GM21367 (cell line): Measurements from ENCODE around the gene MRPL14.

Experiments
- ATAC-seq: cut with Tn5 transposase; IDR thresholded peaks from one replicate; pipeline ENCODE4 v1.9.1; 2021; ENCODE audit not compliant: unreplicated experiment

MRPL14 gene

DNA sequence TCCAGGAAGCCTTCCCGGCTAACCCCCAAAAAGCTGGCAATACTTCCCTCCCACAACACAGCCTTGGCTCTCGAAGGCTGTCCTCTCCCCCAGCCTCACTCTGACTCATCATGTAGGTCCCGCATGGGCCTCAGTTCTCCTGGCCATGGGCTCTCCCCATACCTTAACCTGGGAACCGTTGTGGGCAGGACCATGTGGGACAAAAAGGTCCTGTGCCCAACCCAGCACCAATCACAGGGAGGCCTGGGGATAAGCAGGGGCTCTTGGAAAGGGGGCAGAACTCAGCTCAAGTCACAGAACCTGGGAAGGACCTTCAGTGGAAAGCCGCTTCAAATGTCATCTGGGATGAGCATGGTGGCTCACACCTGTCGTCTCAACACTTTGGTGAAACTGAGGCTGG lies 45.5 kb downstream of the MRPL14 start:
- no peak for ATAC-seq

DNA sequence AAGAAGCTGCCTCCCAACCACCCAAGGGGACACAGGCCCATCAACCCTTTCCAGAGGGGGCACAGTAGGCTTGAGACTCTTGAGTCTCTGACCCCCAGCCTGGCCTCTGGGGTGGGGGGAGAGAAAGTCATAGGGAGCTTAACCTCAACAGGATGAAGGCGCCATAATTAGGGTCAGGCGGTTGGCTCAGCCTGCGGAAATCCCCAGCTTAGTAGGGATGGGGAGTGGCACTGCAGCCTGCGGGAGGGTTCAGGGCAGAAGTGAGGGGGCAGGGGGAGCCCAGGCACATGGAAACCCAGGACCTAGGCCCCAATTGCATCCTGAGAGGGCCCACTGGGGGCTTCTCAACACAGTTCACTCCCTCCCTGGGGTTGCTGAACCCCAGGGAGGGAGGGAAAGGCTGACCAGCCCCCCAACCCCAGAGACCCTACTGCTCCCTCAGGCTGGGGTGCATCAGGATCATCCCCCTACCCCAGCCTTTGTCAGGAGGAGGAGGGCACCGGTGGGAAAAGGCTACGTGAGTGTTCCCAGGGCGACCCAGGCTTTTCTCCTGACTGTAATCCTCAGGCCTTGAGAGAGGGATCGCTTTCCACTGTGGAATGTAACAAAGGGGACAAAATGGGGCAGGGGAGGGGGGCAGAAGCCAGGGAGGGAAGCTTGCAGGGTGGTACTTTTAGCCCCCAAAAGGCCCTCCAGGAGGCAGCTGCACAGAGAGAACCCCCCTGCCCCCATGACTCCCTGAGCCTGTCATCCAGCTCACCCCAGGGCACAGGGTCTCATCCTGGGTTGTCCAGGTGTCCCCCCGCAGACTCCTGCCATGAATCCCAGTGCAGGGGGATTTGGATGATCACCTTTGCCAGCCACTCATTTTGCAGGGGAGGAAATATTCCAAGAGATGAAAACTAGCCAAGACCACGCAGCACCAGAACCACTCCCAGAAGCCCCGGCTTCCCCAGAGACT lies 46.4 kb downstream of the MRPL14 start:
- no peak for ATAC-seq

DNA sequence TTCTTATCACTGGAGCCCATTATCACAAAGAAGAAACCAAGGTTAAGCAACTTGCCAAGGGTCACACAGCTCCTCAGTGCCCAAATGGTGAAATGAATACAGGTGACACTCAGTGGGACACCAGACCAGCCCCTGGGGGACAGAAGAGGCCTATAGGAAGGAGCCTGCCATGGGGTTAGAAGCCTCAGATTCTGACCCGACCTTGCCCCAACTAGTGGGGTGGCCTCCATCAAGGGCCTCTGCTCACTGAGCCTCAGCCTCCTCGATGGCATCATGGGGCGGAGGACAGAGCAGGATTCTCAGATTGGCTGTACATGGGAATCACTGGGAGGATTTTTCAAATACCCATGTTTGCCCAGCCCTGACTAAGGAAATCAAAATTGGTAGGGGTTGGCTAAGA lies 47.6 kb downstream of the MRPL14 start:
- ATAC-seq = no peak

GRCh38 chr6:44078827-44079671 lies 48.2 kb downstream of the MRPL14 start:
- ATAC-seq = no peak

DNA sequence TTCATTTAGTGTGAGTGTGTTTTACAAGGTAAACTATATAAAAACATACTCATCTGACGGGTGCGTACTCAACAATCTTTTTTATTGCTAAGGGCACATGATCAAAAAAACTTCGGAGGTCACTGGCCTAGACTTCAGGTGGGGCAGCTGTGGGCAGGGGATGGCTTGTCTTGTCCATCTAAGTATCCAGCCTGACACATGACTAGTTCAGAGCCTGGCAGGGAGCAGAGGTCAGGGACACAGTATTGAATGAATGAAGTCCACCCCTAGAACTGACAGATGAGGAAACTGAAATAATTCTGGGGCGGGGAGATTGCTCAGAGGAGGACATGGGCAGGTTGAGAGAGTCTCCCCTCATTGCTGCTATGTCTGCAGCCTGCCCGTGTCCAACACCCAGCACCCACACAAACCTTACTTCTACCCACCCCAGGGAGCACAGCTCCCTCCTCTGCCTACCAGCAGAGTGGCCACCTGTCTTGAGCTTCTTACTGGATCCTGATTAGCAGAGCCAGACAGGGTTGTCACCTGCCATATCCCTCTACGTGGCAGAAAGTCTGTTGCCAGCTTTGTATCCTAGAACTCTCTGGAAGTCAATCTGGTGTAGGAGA lies 48.9 kb downstream of the MRPL14 start:
- ATAC-seq = no peak

GRCh38 chr6:44077214-44077946 lies 49.9 kb downstream of the MRPL14 start:
- ATAC-seq = no peak

DNA sequence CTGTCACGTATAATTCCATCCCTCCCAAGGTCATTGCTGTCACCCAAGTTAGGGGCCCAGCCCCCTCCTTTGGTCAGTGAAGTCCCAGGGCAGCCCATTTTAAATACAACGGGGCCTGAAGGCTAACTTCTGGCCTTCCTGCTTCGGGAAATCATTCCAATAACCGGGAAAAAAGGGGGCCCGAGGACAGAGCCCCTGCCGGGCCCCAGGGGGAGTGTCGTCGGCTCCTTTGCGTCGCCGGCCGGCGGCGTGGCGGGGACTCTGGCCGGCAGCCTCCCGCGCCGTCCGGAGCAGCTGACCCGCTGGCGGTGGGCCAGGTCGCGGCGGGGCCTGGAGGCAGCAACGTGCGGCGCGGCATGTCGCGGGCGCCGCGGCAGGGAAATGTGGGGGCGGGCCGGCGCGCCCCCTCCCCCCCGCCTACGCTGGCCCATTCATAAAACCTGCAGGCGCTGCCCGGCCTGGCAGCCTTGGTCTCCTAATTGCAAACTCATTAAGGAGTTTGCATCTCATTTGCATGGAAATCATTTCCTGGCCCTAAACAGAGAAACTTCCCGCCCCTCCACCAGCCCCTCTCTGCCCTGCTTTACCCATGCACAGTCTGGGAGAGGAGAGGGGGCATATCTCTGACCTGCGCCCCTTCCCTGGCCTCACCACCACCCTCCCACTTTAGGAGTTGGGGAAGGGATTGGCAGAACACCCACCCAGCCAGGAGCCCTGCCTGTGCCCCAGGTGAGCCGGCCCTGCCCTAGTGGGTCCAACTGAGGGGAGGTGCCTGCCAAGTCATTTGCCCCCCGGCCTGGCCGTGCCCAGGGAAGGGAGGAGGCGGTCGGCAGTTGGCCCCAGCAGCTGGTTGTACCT lies 50.7 kb downstream of the MRPL14 start:
- ATAC-seq = no peak

GRCh38 chr6:44075647-44076355 lies 51.5 kb downstream of the MRPL14 start:
- ATAC-seq = no peak

DNA sequence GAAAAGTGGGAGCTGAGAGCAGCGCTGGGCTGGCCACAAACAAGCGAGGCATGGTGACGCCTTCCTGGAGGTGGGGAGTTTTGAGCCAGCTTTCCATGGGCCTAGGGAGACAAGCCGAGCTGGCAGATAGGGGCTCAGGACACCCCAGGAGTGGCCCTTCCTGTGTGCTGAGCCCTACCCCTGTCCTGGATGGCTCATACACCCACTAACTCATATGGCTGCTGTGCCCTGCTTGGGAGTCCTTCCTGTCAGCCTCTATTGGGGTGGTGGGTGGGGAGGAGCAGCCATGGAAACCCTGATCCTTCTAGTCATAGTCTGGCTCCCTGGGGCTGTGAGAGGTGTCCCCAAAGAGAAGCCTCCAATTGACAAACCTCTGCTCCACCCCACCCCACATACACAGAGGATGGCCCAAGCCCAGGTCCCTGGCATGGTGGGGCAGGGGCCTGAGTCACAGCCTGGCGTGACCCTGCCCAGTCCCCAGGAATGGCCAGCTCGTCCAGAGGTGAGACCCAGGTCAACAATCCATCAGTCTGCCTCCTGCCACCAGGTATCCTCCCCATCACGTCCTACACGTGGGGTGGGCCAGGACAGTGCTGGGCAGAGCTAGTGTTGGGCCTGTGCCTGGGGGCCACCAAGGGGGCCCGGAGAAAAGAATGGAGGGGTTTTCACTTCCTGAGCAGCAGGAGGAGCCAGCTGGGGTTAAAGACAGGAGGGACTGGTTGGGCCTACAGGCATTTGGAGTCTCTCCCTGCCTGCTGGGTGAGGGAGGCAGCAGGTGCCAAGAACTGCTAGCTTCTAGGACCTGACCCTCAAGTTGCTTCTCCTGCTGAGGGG lies 52.2 kb downstream of the MRPL14 start:
- no peak for ATAC-seq

GRCh38 chr6:44074439-44074812 lies 52.8 kb downstream of the MRPL14 start:
- no peak for ATAC-seq

GRCh38 chr6:44073612-44074438 lies 53.4 kb downstream of the MRPL14 start:
- ATAC-seq = no peak

DNA sequence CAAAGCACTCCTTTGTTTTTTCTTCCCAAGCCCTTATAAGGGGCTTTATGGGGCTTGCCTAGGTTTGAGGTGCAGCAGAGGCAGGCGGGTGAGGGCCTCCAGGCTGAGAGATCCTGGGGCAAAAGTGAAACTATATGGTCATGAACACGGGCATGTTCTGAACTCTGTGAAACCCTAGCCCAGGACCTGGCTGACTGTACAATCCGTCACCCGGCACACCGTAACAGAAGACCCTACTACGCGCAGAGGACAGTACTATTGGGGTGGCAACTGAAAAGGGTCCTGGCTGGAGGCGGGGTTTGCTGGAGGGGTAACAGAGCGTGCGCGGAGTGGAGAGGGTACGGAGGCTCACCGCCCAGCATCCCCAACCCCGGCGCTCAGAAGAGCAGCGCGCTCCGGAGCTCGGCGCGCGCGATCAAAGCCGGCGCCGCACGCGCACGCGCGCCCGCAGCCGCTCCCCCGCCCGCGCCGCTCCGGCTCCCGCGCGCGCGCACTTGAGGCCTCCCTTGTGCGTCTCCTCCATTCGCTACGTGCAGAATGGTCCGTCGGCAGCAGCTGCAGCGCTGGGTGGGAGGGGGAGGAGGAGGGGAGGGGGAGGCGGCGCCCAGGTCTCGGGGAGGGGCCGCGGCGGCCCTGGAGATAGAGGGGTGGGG lies 54.2 kb downstream of the MRPL14 start:
- peak; percentile 33 for ATAC-seq

GRCh38 chr6:44072452-44072958 lies 54.7 kb downstream of the MRPL14 start:
- no peak for ATAC-seq

DNA sequence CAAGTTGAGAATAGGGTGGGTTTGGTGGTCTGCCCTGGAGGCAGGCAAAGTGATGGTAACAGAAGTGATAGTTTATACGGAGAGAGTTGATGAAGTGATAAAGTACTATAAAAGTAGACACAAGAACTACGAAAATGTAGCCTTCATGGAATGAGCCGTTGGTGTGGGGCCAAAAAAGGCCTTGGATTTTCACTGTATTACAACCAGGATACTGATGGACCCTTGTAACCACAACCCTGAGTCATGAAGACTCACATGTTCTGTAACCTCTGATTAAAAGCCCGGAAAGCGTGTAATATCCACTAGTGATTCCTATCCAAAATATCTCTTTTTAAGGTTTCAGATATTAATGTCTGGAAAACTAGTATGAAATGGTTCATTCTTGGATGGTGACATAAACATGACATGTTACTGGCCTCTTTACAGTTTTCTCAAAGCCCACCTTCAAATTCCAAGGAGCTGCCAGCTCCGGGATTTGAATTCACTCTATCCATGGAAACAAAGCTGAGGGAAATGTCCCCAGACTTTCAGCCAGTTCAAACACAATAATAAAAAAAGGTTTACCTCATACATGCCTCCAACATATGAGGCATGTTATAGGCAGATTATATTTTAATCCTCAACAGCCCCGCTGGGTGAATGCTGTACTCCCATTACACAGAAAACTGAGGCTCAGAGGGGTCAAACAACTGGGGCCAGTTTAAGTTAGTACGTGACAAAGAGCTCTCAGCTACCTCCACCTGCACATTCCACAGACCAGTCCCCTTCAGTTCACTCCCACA lies 55.4 kb downstream of the MRPL14 start:
- no peak for ATAC-seq

- ATAC-seq = no peak
Observed at GRCh38 chr6:44068607-44069296, 58.5 kb downstream of the MRPL14 start.
